ENCODE results near the gene KRT26.

KRT26 gene, protein sequence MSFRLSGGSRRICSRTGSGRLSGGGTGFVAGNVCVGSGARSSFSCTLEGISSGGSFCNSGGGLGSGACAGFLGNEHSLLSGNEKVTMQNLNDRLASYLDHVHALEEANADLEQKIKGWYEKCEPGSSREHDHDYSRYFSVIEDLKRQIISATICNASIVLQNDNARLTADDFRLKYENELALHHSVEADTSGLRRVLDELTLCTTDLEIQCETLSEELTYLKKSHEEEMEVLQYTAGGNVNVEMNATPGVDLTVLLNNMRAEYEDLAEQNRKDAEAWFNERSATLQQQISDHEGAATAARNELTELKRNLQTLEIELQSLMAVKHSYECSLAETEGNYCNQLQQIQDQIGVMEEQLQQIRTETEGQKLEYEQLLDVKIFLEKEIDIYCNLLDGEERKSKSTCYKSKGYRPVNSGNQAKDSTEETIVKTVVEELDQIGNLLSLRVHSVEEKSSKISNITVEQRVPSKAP

DNA sequence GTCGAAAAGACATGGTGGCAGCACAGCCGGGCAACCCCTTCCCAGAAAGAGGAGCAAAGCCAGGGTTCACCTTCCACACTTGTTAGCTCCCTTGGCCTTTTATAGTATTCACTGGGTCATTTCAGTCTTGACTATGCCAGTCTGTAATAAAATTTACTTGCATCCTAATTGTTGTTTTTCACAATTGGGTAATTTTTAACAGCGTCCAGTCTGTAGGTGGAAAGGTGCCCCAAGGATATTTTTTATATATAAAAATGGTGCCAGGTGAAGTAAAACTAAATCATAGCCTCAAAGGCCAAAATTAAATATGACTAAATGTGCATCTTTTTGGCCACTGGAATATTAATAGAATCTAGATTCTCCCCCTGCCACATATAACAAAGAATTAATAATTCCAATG is at the start of gene KRT26:
Gene KRT26, minus strand, starts transcription at position 101 of the 400 bp plus-strand sequence. Its CDS starts 88 bp downstream, at position 13.
- TF ChIP-seq, protein P1, sequence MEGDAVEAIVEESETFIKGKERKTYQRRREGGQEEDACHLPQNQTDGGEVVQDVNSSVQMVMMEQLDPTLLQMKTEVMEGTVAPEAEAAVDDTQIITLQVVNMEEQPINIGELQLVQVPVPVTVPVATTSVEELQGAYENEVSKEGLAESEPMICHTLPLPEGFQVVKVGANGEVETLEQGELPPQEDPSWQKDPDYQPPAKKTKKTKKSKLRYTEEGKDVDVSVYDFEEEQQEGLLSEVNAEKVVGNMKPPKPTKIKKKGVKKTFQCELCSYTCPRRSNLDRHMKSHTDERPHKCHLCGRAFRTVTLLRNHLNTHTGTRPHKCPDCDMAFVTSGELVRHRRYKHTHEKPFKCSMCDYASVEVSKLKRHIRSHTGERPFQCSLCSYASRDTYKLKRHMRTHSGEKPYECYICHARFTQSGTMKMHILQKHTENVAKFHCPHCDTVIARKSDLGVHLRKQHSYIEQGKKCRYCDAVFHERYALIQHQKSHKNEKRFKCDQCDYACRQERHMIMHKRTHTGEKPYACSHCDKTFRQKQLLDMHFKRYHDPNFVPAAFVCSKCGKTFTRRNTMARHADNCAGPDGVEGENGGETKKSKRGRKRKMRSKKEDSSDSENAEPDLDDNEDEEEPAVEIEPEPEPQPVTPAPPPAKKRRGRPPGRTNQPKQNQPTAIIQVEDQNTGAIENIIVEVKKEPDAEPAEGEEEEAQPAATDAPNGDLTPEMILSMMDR (IDR thresholded peaks at IDR 0.05; ENCODE audit: control insufficient read depth, insufficient read depth, low read depth, low read length, missing control alignments) = no peak
- DNase-seq (ENCODE audit: low read depth) = no peak

DNA sequence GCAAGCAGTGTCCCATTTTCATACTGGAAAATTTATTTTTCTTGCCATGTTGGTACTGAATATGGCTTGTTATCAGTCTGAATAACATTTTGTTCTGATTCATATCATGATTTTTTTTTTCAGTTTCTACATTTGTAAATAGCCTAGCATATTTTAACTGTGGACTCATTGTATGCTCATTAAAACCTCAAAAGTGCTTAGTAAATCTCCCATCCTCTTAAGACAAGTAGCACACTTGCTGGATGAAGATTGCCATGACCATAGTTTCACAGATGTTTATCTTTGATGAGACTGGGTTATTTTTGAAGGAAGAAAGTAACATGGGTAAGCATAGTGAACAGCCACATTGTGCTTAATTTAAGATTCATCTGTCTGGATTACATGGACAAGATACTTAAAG is 49.5 kb upstream of the KRT26 start:
- H3K4me3 ChIP-seq (ENCODE audit: control insufficient read depth, low read depth, low read length) = no peak overlapping the region
- no peak for DNase-seq (ENCODE audit: low read depth)

More for the DNA sequence above, at the start of gene KRT26:
- H3K4me3 ChIP-seq (ENCODE audit: control insufficient read depth, low read depth, low read length) = no peak within 1 kb of the TSS

DNA sequence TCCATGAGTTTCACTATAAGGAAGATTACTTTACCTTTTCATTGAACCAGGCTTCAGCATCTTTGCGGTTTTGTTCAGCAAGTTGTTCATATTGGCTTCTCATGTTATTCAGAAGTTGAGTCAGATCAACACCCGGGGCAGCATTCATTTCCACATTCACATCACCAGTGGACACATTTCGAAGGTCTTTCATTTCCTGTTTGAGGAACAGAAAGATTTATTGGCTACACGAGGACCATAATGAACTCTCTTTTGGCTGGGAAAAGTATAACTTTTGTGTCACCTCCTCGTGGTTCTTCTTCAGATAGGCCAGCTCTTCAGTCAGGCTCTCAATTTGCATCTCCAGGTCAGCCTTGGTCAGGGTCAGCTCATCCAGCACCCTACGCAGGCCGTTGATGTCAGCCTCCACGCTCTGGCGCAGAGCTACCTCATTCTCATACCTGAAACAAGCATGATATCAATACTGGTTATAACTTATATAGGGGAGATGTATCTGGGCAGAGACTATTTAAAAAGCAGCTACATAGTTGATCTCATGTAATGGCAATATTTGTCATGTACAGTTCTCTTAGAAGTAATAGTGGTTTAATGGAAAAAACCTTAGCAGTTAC is 48.3 kb upstream of the KRT26 start:
- H3K4me3 ChIP-seq (ENCODE audit: control insufficient read depth, low read depth, low read length) = no peak overlapping the region
- TF ChIP-seq, protein P1 (IDR thresholded peaks at IDR 0.05; ENCODE audit: control insufficient read depth, insufficient read depth, low read depth, low read length, missing control alignments) = no peak
- DNase-seq (ENCODE audit: low read depth) = no peak

More for the DNA sequence above, 49.5 kb upstream of the KRT26 start:
- TF ChIP-seq, protein P1 (IDR thresholded peaks at IDR 0.05; ENCODE audit: control insufficient read depth, insufficient read depth, low read depth, low read length, missing control alignments) = no peak

DNA sequence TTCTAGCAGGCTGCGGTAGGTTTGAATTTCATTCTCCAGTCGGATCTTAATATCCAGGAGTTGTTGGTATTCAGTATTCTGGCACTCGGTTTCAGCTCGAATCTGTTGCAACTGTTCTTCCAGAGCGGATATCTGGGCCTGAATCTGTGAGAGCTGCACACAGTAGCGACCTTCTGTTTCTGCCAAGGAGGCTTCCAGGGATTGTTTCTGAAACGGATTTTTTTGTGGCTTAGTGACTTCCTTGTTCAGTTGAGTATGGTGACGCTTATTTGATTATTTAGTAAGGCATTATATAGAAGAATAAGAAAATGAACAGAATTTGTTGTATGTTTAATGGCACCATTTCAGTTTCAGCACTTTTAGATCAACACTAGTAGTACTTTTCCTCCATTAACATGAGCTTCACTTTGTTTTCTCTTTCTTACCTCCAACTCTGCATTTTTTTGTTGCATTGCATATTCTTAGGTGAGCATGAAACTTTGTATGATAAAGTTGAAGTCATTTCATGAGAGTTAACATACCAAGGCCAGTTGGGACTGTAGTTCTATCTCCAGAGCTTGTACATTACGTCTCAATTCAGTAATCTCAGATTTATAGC is 47.6 kb upstream of the KRT26 start:
- TF ChIP-seq, protein P1 (IDR thresholded peaks at IDR 0.05; ENCODE audit: control insufficient read depth, insufficient read depth, low read depth, low read length, missing control alignments) = no peak
- DNase-seq (ENCODE audit: low read depth) = no peak
- peak overlapping the region; percentile 50 for H3K4me3 ChIP-seq (ENCODE audit: control insufficient read depth, low read depth, low read length)

DNA sequence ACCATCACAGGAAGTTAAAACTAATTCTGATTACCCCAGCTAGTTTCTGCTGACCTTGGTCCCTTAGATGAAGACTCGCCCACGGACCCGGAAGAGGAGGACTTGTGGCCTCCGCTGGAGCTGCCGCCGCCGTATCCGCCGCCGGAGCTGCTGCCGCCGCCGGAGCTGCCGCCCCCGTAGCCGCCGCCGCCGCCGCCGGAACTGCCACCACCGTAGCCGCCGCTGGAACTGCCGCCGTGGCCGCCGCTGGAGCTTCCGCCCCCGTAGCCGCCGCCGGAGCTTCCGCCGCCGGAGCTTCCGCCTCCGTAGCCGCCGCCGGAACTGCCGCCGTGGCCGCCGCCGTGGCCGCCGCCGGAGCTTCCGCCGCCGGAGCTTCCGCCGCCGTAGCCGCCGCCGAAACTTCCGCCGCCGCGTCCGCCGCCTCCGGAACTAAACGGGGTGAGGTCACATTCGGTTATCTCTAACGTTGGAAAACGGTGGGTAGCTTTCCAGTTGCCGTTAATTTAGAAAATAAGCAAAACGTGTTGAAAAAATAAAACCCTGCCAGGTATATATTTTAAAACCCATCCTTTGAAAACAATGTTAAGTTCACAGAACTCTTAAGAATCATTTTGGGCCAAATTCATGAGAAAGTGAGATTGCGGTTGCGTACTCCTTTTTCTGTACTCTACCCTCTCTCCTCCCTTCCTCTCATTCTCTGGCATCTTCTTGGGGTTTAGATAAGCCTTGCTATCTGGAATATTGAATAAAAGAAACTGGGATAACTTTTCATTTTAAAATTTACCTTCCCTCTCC is 46.9 kb upstream of the KRT26 start:
- DNase-seq (ENCODE audit: low read depth) = no peak
- H3K4me3 ChIP-seq (ENCODE audit: control insufficient read depth, low read depth, low read length) = peak overlapping the region; percentile 50
- TF ChIP-seq, protein P1 (IDR thresholded peaks at IDR 0.05; ENCODE audit: control insufficient read depth, insufficient read depth, low read depth, low read length, missing control alignments) = no peak

DNA sequence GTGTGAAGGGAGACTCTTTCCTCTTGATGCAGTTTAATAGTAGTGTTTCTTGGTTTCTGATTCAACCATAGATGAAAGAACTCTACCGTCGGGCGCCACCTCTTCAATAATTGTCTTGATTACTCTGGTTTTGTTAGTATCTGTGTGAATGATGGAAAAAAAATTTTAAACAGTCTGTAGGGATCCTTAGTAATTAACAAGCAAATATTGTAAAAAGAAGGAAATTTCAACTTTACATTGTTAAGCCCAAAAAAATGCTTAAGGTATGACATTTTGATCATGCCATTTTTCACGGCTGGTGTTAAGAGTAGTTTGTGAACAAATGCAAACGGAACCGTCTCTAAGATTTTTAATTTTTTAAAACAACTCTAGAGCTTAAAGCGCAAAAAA is 46.3 kb upstream of the KRT26 start:
- H3K4me3 ChIP-seq (ENCODE audit: control insufficient read depth, low read depth, low read length) = peak overlapping the region; percentile 42
- TF ChIP-seq, protein P1 (IDR thresholded peaks at IDR 0.05; ENCODE audit: control insufficient read depth, insufficient read depth, low read depth, low read length, missing control alignments) = no peak
- DNase-seq (ENCODE audit: low read depth) = no peak
